NB4 (cell line): ENCODE measurements around the gene RRAGB.

Source experiments
- CTCF ChIP-seq: IDR thresholded peaks from one replicate; pipeline ENCODE4 v1.5.1; 2012; ENCODE audit warnings: low read depth, low read length
- MYC ChIP-seq: IDR thresholded peaks from 2 replicates; pipeline ENCODE4 v1.6.1; 2011; ENCODE audit warnings: low read depth, low read length
- POLR2A ChIP-seq: IDR thresholded peaks from 2 replicates; pipeline ENCODE4 v1.6.1; 2011; ENCODE audit warnings: mild to moderate bottlenecking; ENCODE audit not compliant: insufficient read length; ENCODE audit errors: extremely low read depth

DNA sequence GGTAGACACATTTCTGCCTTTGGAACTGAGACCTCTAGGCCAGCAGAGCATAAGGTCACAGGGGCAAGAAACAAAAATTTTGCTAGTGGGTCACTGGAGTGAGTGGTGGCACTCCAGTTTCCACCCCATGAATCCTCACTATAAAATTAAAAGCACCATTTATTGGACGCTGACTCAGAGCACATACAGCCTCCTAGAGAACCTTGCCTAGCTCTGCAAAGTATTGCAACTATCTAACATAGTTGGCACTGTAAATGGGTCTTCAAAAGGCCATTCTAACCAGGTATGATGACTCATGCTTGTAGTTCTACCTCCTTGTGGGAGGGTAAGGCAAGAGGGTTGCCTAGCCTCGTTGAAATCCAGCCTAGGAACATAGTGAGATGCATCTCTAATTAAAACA, 25.1 kb downstream of the RRAGB start:
- TF ChIP-seq CTCF (no peak), MYC (no peak), POLR2A (no peak)
